ENCODE results near the gene ATG5. TPM values are rescaled to one million over a fixed set of nuclear protein-coding genes. Genes with fewer than 3 reads are reported as not detected.

The ATG5 gene
- total and polyA plus RNA-seq, 2 experiments from 2014 or later = 35.4 to 42.8 TPM

- H3K4me3 ChIP-seq = no peak overlapping the region
- no peaks in the 10 kb centered on the region for H3K27me3 ChIP-seq
- no peak for DNase-seq (ENCODE audit: low spot score)
- peaks cover 3% of the 10 kb centered on the region for H3K4me1 ChIP-seq (ENCODE audit: insufficient read depth)
- WGBS (ENCODE audit: low lambda C conversion rate, missing lambda C conversion rate) = 91% methylated on average over 3 of the region's 3 CpGs
- H3K4me2 ChIP-seq = no peak overlapping the region
- no peaks in the 10 kb centered on the region for H4K20me1 ChIP-seq (ENCODE audit: insufficient read depth, poor library complexity, severe bottlenecking)
- no peaks in the 10 kb centered on the region for H3K9me2 ChIP-seq (replicated peaks; ENCODE audit: insufficient read depth)
- H3K36me3 ChIP-seq (replicated peaks; ENCODE audit: insufficient read depth, low read depth) = peaks cover 5% of the 10 kb centered on the region
- no peak overlapping the region for H2AFZ ChIP-seq
- H3K9me3 ChIP-seq (ENCODE audit: low read depth) = no peaks in the 10 kb centered on the region
- no peaks in the 10 kb centered on the region for H3K79me2 ChIP-seq
- H3K27ac ChIP-seq = no peak overlapping the region
- no peak for TF ChIP-seq EZH2phosphoT487 (IDR thresholded peaks at IDR 0.05; ENCODE audit: low read depth, severe bottlenecking, unreplicated experiment)
- TF ChIP-seq EZH2 (IDR thresholded peaks at IDR 0.05; ENCODE audit: borderline replicate concordance) = no peak
- TF ChIP-seq CTCF (IDR thresholded peaks at IDR 0.05; ENCODE audit: poor library complexity) = no peak
Measured at GRCh38 chr6:106181664-106182418, 143.7 kb downstream of the ATG5 start.

- H3K4me1 ChIP-seq (ENCODE audit: insufficient read depth) = peaks cover 3% of the 10 kb centered on the region
- H3K9me2 ChIP-seq (replicated peaks; ENCODE audit: insufficient read depth) = no peaks in the 10 kb centered on the region
- no peaks in the 10 kb centered on the region for H3K9me3 ChIP-seq (ENCODE audit: low read depth)
- H4K20me1 ChIP-seq (ENCODE audit: insufficient read depth, poor library complexity, severe bottlenecking) = no peaks in the 10 kb centered on the region
- DNase-seq (ENCODE audit: low spot score) = no peak
- H3K4me2 ChIP-seq = no peak overlapping the region
- no peak for TF ChIP-seq CTCF (IDR thresholded peaks at IDR 0.05; ENCODE audit: poor library complexity)
- TF ChIP-seq EZH2 (IDR thresholded peaks at IDR 0.05; ENCODE audit: borderline replicate concordance) = no peak
- TF ChIP-seq EZH2phosphoT487 (IDR thresholded peaks at IDR 0.05; ENCODE audit: low read depth, severe bottlenecking, unreplicated experiment) = no peak
- 89% methylated on average over 4 of the region's 4 CpGs for WGBS (ENCODE audit: low lambda C conversion rate, missing lambda C conversion rate)
- no peaks in the 10 kb centered on the region for H3K27me3 ChIP-seq
- no peak overlapping the region for H3K27ac ChIP-seq
- H3K36me3 ChIP-seq (replicated peaks; ENCODE audit: insufficient read depth, low read depth) = no peaks in the 10 kb centered on the region
- no peak overlapping the region for H2AFZ ChIP-seq
- H3K79me2 ChIP-seq = no peaks in the 10 kb centered on the region
- H3K4me3 ChIP-seq = no peak overlapping the region
Measured at GRCh38 chr6:106180208-106180607, 145.4 kb downstream of the ATG5 start.

- no peak overlapping the region for H3K27ac ChIP-seq
- WGBS (ENCODE audit: low lambda C conversion rate, missing lambda C conversion rate) = 86% methylated on average over 3 of the region's 3 CpGs
- H2AFZ ChIP-seq = no peak overlapping the region
- no peaks in the 10 kb centered on the region for H3K27me3 ChIP-seq
- H3K9me2 ChIP-seq (replicated peaks; ENCODE audit: insufficient read depth) = no peaks in the 10 kb centered on the region
- H3K9me3 ChIP-seq (ENCODE audit: low read depth) = no peaks in the 10 kb centered on the region
- DNase-seq (ENCODE audit: low spot score) = no peak
- H3K4me1 ChIP-seq (ENCODE audit: insufficient read depth) = peaks cover 3% of the 10 kb centered on the region
- H4K20me1 ChIP-seq (ENCODE audit: insufficient read depth, poor library complexity, severe bottlenecking) = no peaks in the 10 kb centered on the region
- no peak overlapping the region for H3K4me2 ChIP-seq
- TF ChIP-seq EZH2phosphoT487 (IDR thresholded peaks at IDR 0.05; ENCODE audit: low read depth, severe bottlenecking, unreplicated experiment) = no peak
- TF ChIP-seq EZH2 (IDR thresholded peaks at IDR 0.05; ENCODE audit: borderline replicate concordance) = no peak
- no peak for TF ChIP-seq CTCF (IDR thresholded peaks at IDR 0.05; ENCODE audit: poor library complexity)
- H3K36me3 ChIP-seq (replicated peaks; ENCODE audit: insufficient read depth, low read depth) = no peaks in the 10 kb centered on the region
- no peaks in the 10 kb centered on the region for H3K79me2 ChIP-seq
- no peak overlapping the region for H3K4me3 ChIP-seq
Measured at GRCh38 chr6:106178900-106179299, 146.7 kb downstream of the ATG5 start.
